Endothelial cell of umbilical vein (primary cell): ENCODE results near the gene USP36. TPM values are rescaled to one million over a fixed set of nuclear protein-coding genes. Genes with fewer than 3 reads are reported as not detected.

ENCODE experiments used
- BruUV-seq: library from RNA; stranded (reverse); fragments of 400-500 nt; replicated peaks from 2 replicates; lab custom pipeline; 2021; lab: Mats Ljungman, UMichigan
- CTCF ChIA-PET: fragments of 300-600, 350-600 bp; sonication (Branson Sonifier 250); formaldehyde crosslinking; loops from one replicate; lab custom pipeline; 2021; ENCODE audit warnings: antibody characterized with exemption, inconsistent platforms; lab: Charles Lee
- POLR2A ChIA-PET: fragments of 300-600, 350-600 bp; sonication (Branson Sonifier 250); formaldehyde crosslinking; loops from one replicate; lab custom pipeline; 2021; ENCODE audit warnings: antibody characterized with exemption, inconsistent platforms; lab: Charles Lee
- DNase-seq: peaks from one replicate; pipeline ENCODE4 v3.0.0-alpha.2; 2011; ENCODE audit warnings: low read depth, low spot score
- FAIRE-seq: peaks from 2 replicates; lab custom pipeline; 2011; peaks lifted over from hg19 to GRCh38; lab: Jason Lieb, UNC
- H2AFZ ChIP-seq: 2 replicates; pipeline ENCODE4 v1.6.0; 2012; ENCODE audit warnings: low read depth, low read length, control low read depth, inconsistent platforms
- H3K27ac ChIP-seq: 2 replicates; pipeline ENCODE4 v1.5.1; 2011; ENCODE audit warnings: low read depth, mild to moderate bottlenecking, control low read depth, low read length, moderate library complexity; ENCODE audit not compliant: insufficient read depth
- H3K27me3 ChIP-seq, 2 experiments: 2 replicates each; pipeline versions ENCODE4 v1.6.0 to v1.6.1; 2011; ENCODE audit warnings: low read length in 2 of 2, mixed read lengths in 1 of 2; ENCODE audit not compliant: control insufficient read depth in 2 of 2, insufficient read depth in 2 of 2
- H3K36me3 ChIP-seq, 2 experiments: 2 replicates in 1 of 2; 3 replicates in 1 of 2; pipeline ENCODE4 v1.5.1; 2011; ENCODE audit warnings: low read length in 2 of 2, mild to moderate bottlenecking in 1 of 2, moderate library complexity in 1 of 2; ENCODE audit not compliant: control insufficient read depth in 2 of 2, insufficient read depth in 2 of 2; ENCODE audit errors: extremely low read depth in 1 of 2
- H3K4me1 ChIP-seq: 3 replicates; pipeline ENCODE4 v1.5.1; 2011; ENCODE audit warnings: mild to moderate bottlenecking, low read length; ENCODE audit not compliant: control insufficient read depth, insufficient read depth; ENCODE audit errors: extremely low read depth
- H3K4me2 ChIP-seq: 2 replicates; pipeline ENCODE4 v1.6.1; 2011; ENCODE audit warnings: low read length, control low read depth, mixed read lengths; ENCODE audit not compliant: insufficient read depth
- H3K4me3 ChIP-seq, 3 experiments: fragments of 200-600 bp in 1 of 3; sonication (generic), shearing (Covaris generic) in 1 of 3; replicated peaks in 1 of 3; 2 replicates each; pipeline ENCODE4 v1.5.1; 2011 to 2016; ENCODE audit warnings: control low read depth in 3 of 3, low read length in 3 of 3, mild to moderate bottlenecking in 2 of 3, inconsistent platforms in 1 of 3, low read depth in 1 of 3, moderate library complexity in 1 of 3; ENCODE audit not compliant: insufficient read depth in 1 of 3
- H3K79me2 ChIP-seq: 2 replicates; pipeline ENCODE4 v1.6.0; 2012; ENCODE audit warnings: low read length, inconsistent platforms; ENCODE audit not compliant: control insufficient read depth, insufficient read depth
- H3K9ac ChIP-seq: replicated peaks from 2 replicates; pipeline ENCODE3; 2011; ENCODE audit warnings: low read length, control low read depth; ENCODE audit not compliant: insufficient read depth; ENCODE audit errors: extremely low read depth
- H3K9me1 ChIP-seq: replicated peaks from 3 replicates; pipeline ENCODE4 v1.6.0; 2011; ENCODE audit warnings: mild to moderate bottlenecking, low read length; ENCODE audit not compliant: control insufficient read depth, insufficient read depth; ENCODE audit errors: extremely low read depth
- H3K9me3 ChIP-seq: replicated peaks from 2 replicates; pipeline ENCODE4 v1.5.1; 2012; ENCODE audit warnings: low read length, inconsistent platforms; ENCODE audit not compliant: control insufficient read depth, insufficient read depth
- H4K20me1 ChIP-seq: replicated peaks from 2 replicates; pipeline ENCODE3; 2011; ENCODE audit warnings: mild to moderate bottlenecking, low read length; ENCODE audit not compliant: control insufficient read depth, insufficient read depth; ENCODE audit errors: extremely low read depth
- EZH2 ChIP-seq: IDR thresholded peaks from 2 replicates; pipeline ENCODE4 v1.6.1; 2012; ENCODE audit warnings: borderline replicate concordance, low read depth, mild to moderate bottlenecking, moderate library complexity, low read length, inconsistent platforms; ENCODE audit not compliant: severe bottlenecking
- FOS ChIP-seq: IDR thresholded peaks from 2 replicates; pipeline ENCODE4 v1.6.1; 2011; ENCODE audit warnings: mild to moderate bottlenecking, low read length, moderate library complexity, borderline replicate concordance; ENCODE audit not compliant: insufficient read depth
- GATA2 ChIP-seq: IDR thresholded peaks from 2 replicates; pipeline ENCODE4 v1.7.0; 2011; ENCODE audit warnings: low read depth, mild to moderate bottlenecking, moderate library complexity, mixed read lengths, low read length; ENCODE audit not compliant: insufficient read length, insufficient read depth
- JUN ChIP-seq: IDR thresholded peaks from 2 replicates; pipeline ENCODE4 v1.6.1; 2011; ENCODE audit warnings: borderline replicate concordance, low read depth; ENCODE audit not compliant: insufficient read length, insufficient read depth
- MYC ChIP-seq: IDR thresholded peaks from one replicate; pipeline ENCODE4 v1.6.1; 2011; ENCODE audit warnings: mild to moderate bottlenecking, low read depth, low read length
- POLR2A ChIP-seq: IDR thresholded peaks from 2 replicates; pipeline ENCODE4 v1.6.1; 2012; ENCODE audit warnings: low read depth, mild to moderate bottlenecking, control low read depth, low read length
- POLR2AphosphoS5 ChIP-seq: IDR thresholded peaks from 2 replicates; pipeline ENCODE4 v1.6.1; 2012; ENCODE audit warnings: low read depth, mild to moderate bottlenecking, control low read depth, low read length, moderate library complexity; ENCODE audit not compliant: insufficient read depth
- dilution Hi-C: fragments of 300-500 bp; cut with MboI; formaldehyde crosslinking; loops from one replicate; pipeline ENCODE4 v1.15.0; 2019; ENCODE audit warnings: low sequenced_read_pairs; ENCODE audit not compliant: extremely low pct_ligation_motif_present
- intact Hi-C: fragments of 100-400 bp; cut with micrococcal nuclease; formaldehyde crosslinking; loops from one replicate; pipeline ENCODE4 v1.10.0; 2022
- polyA plus RNA-seq, 4 experiments: library from polyadenylated mRNA; depleted of rRNA in 3 of 4; stranded (reverse) in 3 of 4; unstranded in 1 of 4; fragments of >200 nt; gene quantifications; 2 replicates each; pipeline versions ENCODE4 v1.2.1 to v1.2.3, GENCODE V29; 2011 to 2012; ENCODE audit warnings: missing spikeins in 1 of 4
- total RNA-seq: library from RNA; stranded (reverse); gene quantifications from 2 replicates; pipeline ENCODE4 v1.2.3, GENCODE V29; 2021
- TF ChIP-seq, protein P1 (sequence below), 2 donors: IDR thresholded peaks; 1 replicate in 1 of 2; 2 replicates in 1 of 2; pipeline ENCODE4 v1.5.1; 2011; ENCODE audit warnings: low read length in 2 of 2, mild to moderate bottlenecking in 2 of 2, moderate library complexity in 2 of 2, control low read depth in 1 of 2, inconsistent platforms in 1 of 2, low read depth in 1 of 2; ENCODE audit not compliant: insufficient read depth in 1 of 2; ENCODE audit errors: extremely low read depth in 1 of 2
- TF ChIP-seq, protein P2 (sequence below): IDR thresholded peaks from 2 replicates; pipeline ENCODE4 v1.6.1; 2011; ENCODE audit not compliant: insufficient read depth, insufficient read length

The USP36 gene
- total and polyA plus RNA-seq, 2 donors (not counting 3 experiments of a cell fraction or from before 2014, with no cell fraction given) = 29.8 to 46.6 TPM

DNA sequence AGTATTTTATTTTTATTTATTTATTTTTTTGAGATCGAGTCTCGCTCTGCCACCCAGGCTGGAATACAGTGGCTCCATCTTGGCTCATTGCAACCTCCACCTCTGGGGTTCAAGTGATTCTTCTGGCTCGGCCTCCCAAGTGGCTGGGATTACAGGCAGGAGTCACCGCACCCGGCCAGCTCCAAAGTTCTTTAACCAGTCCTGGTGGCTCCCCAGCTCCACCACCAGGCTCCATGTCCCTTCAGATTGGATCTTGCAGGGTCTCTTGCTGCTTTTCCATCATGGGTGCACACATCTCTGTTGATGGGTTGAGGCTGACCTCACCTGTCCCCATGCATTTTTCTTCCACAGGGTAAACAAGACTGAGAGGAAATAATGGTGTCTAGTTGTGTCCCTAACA lies 8.4 kb upstream of the USP36 start:
- POLR2A ChIA-PET = no interaction called here
- no peak for TF ChIP-seq EZH2
- TF ChIP-seq POLR2AphosphoS5 = no peak
- TF ChIP-seq JUN = no peak
- TF ChIP-seq GATA2 = no peak
- TF ChIP-seq, protein P1, sequence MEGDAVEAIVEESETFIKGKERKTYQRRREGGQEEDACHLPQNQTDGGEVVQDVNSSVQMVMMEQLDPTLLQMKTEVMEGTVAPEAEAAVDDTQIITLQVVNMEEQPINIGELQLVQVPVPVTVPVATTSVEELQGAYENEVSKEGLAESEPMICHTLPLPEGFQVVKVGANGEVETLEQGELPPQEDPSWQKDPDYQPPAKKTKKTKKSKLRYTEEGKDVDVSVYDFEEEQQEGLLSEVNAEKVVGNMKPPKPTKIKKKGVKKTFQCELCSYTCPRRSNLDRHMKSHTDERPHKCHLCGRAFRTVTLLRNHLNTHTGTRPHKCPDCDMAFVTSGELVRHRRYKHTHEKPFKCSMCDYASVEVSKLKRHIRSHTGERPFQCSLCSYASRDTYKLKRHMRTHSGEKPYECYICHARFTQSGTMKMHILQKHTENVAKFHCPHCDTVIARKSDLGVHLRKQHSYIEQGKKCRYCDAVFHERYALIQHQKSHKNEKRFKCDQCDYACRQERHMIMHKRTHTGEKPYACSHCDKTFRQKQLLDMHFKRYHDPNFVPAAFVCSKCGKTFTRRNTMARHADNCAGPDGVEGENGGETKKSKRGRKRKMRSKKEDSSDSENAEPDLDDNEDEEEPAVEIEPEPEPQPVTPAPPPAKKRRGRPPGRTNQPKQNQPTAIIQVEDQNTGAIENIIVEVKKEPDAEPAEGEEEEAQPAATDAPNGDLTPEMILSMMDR (IDR thresholded peaks at IDR 0.05; ENCODE audit: extremely low read depth in 1 of 2, insufficient read depth in 1 of 2, low read depth in 1 of 2, low read length in 2 of 2) = no peak
- TF ChIP-seq, protein P2, sequence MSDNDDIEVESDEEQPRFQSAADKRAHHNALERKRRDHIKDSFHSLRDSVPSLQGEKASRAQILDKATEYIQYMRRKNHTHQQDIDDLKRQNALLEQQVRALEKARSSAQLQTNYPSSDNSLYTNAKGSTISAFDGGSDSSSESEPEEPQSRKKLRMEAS = no peak
- no peak for TF ChIP-seq POLR2A
- TF ChIP-seq MYC = no peak
- no peak for TF ChIP-seq FOS
- DNase-seq (no peak), FAIRE-seq (no peak)
- dilution Hi-C loops = no loop called here
- no peaks in the 10 kb centered on the region for H3K27me3 ChIP-seq
- H3K4me3 ChIP-seq = no peak overlapping the region
- no peaks in the 10 kb centered on the region for H4K20me1 ChIP-seq
- H3K4me2 ChIP-seq = no peak overlapping the region
- H2AFZ ChIP-seq = no peak overlapping the region
- H3K9ac ChIP-seq = no peak overlapping the region
- CTCF ChIA-PET = no interaction called here
- H3K79me2 ChIP-seq = no peaks in the 10 kb centered on the region
- no peak overlapping the region for H3K27ac ChIP-seq
- no peaks in the 10 kb centered on the region for H3K9me3 ChIP-seq
- H3K9me1 ChIP-seq = no peaks in the 10 kb centered on the region
- BruUV-seq = no TSS peak
- intact Hi-C loops = no loop called here
- no peaks in the 10 kb centered on the region for H3K4me1 ChIP-seq
- peaks cover 1 to 3% of the 10 kb centered on the region in 2 experiments for H3K36me3 ChIP-seq
